B cell (primary cell): Measurements from ENCODE around the gene FOXE3. TPM values are rescaled to one million over a fixed set of nuclear protein-coding genes. Genes with fewer than 3 reads are reported as not detected.

Experiments
- ATAC-seq: fragments of 200-7000 bp; cut with Tn5 transposase; one replicate; pipeline ENCODE4 v1.10.0; 2021; ENCODE audit warnings: low read depth, mild to moderate bottlenecking, moderate number of reproducible peaks, moderate library complexity
- CTCF ChIA-PET: fragments of 350-600 bp; sonication (Branson Sonifier 250); formaldehyde crosslinking; loops from one replicate; lab custom pipeline; 2021; ENCODE audit warnings: antibody characterized with exemption, inconsistent platforms; lab: Charles Lee
- POLR2A ChIA-PET: fragments of 350-600 bp; sonication (Branson Sonifier 250); formaldehyde crosslinking; loops from one replicate; lab custom pipeline; 2021; ENCODE audit warnings: antibody characterized with exemption; lab: Charles Lee
- DNase-seq: peaks from one replicate; pipeline ENCODE4 v3.0.0; 2013
- H2AFZ ChIP-seq: 2 replicates; pipeline ENCODE4 v1.6.1; 2012; ENCODE audit warnings: mild to moderate bottlenecking, low read depth, low read length; ENCODE audit not compliant: insufficient read depth, poor library complexity, severe bottlenecking
- H3K27ac ChIP-seq, 2 donors: 1 replicate in 1 of 2; 2 replicates in 1 of 2; pipeline ENCODE4 v1.5.1; 2012 to 2013; ENCODE audit warnings: low read length in 2 of 2, mild to moderate bottlenecking in 2 of 2, moderate library complexity in 1 of 2
- H3K27me3 ChIP-seq, 4 experiments: fragments of 200-600 bp in 1 of 4; sonication (generic) in 1 of 4; replicated peaks in 1 of 4; 1 replicate in 2 of 4; 2 replicates in 2 of 4; pipeline versions ENCODE4 v1.6.1 to v1.7.0; 2013 to 2016; ENCODE audit warnings: low read length in 3 of 4, mild to moderate bottlenecking in 2 of 4, mixed read lengths in 1 of 4, moderate library complexity in 1 of 4; ENCODE audit not compliant: insufficient read depth in 4 of 4, control insufficient read depth in 3 of 4; ENCODE audit errors: control extremely low read depth in 1 of 4
- H3K36me3 ChIP-seq, 2 experiments: replicated peaks in 1 of 2; 1 replicate in 1 of 2; 2 replicates in 1 of 2; pipeline versions ENCODE4 v1.6.1 to v1.7.1; 2013; ENCODE audit warnings: low read length in 1 of 2; ENCODE audit not compliant: insufficient read depth in 2 of 2, control insufficient read depth in 1 of 2; ENCODE audit errors: control extremely low read depth in 1 of 2, extremely low read depth in 1 of 2
- H3K4me1 ChIP-seq, 2 donors: fragments of 200-600 bp in 1 of 2; sonication (generic) in 1 of 2; 1 replicate in 1 of 2; 2 replicates in 1 of 2; pipeline versions ENCODE4 v1.5.1 to v1.6.1; 2013 to 2017; ENCODE audit warnings: low read length in 2 of 2; ENCODE audit not compliant: control insufficient read depth in 2 of 2, insufficient read depth in 2 of 2
- H3K4me2 ChIP-seq: replicated peaks from 2 replicates; pipeline ENCODE3; 2012; ENCODE audit warnings: mild to moderate bottlenecking, low read depth, low read length; ENCODE audit not compliant: poor library complexity, severe bottlenecking
- H3K4me3 ChIP-seq, 5 experiments: fragments of 200-600 bp in 1 of 5; sonication (generic) in 1 of 5; 1 replicate in 3 of 5; 2 replicates in 2 of 5; pipeline versions ENCODE4 v1.5.1 to v1.7.0; 2011 to 2016; ENCODE audit warnings: low read length in 4 of 5, mild to moderate bottlenecking in 4 of 5, low read depth in 2 of 5, control low read depth in 1 of 5, moderate library complexity in 1 of 5; ENCODE audit not compliant: insufficient read depth in 1 of 5; ENCODE audit errors: control extremely low read depth in 1 of 5, extremely low read depth in 1 of 5
- H3K79me2 ChIP-seq: fragments of 200-600 bp; sonication (generic); one replicate; pipeline ENCODE4 v1.6.0; 2016; ENCODE audit warnings: low read length; ENCODE audit not compliant: control insufficient read depth, insufficient read depth
- H3K9ac ChIP-seq: fragments of 200-600 bp; sonication (generic); 2 replicates; pipeline ENCODE4 v1.6.1; 2017; ENCODE audit warnings: mild to moderate bottlenecking, low read length, moderate library complexity
- H3K9me3 ChIP-seq, 3 donors: one replicate each; pipeline versions ENCODE4 v1.6.1 to v1.7.1; 2013; ENCODE audit warnings: low read length in 2 of 3; ENCODE audit not compliant: control insufficient read depth in 2 of 3, insufficient read depth in 1 of 3; ENCODE audit errors: control extremely low read depth in 1 of 3
- H4K20me1 ChIP-seq: 2 replicates; pipeline ENCODE4 v1.6.0; 2012; ENCODE audit warnings: mild to moderate bottlenecking, low read length; ENCODE audit not compliant: insufficient read depth, control insufficient read depth, poor library complexity, severe bottlenecking
- H3K27ac Mint-ChIP-seq: one replicate; pipeline ENCODE4 v1.8.0; 2021; ENCODE audit warnings: mixed read lengths
- H3K27me3 Mint-ChIP-seq: one replicate; pipeline ENCODE4 v1.8.0; 2021; ENCODE audit warnings: mixed read lengths
- H3K4me1 Mint-ChIP-seq: one replicate; pipeline ENCODE4 v1.8.0; 2021; ENCODE audit warnings: mixed read lengths
- H3K4me3 Mint-ChIP-seq: one replicate; pipeline ENCODE4 v1.8.0; 2021; ENCODE audit warnings: mixed read lengths
- H3K9me3 Mint-ChIP-seq: one replicate; pipeline ENCODE4 v1.8.0; 2022; ENCODE audit warnings: mixed read lengths; ENCODE audit not compliant: insufficient read depth
- EZH2 ChIP-seq: IDR thresholded peaks from 2 replicates; pipeline ENCODE4 v1.6.1; 2012; ENCODE audit warnings: borderline replicate concordance, low read depth, mild to moderate bottlenecking, moderate library complexity, low read length; ENCODE audit not compliant: insufficient read depth, poor library complexity, severe bottlenecking
- WGBS: methylation state at CpG from one replicate; pipeline ENCODE4 v1.1.5; 2013; ENCODE audit warnings: missing lambda C conversion rate; ENCODE audit not compliant: insufficient coverage; 5-methylcytosine and 5-hydroxymethylcytosine counted together
- intact Hi-C: fragments of 100-400 bp; cut with micrococcal nuclease; formaldehyde crosslinking; loops from one replicate; pipeline ENCODE4 v1.10.0; 2022
- polyA plus RNA-seq: library from polyadenylated mRNA; depleted of rRNA; stranded (reverse); fragments of >200 nt; gene quantifications from 2 replicates; pipeline ENCODE4 v1.2.3, GENCODE V29; 2012
- total RNA-seq, 2 donors: library from RNA; stranded (reverse); fragments of 120-200 nt in 1 of 2; gene quantifications; 1 replicate in 1 of 2; 2 replicates in 1 of 2; pipeline versions ENCODE4 v1.2.3 to v1.2.4, GENCODE V29; 2013 to 2022
- TF ChIP-seq, protein P1 (sequence below): fragments of 200-600 bp; IDR thresholded peaks from one replicate; pipeline ENCODE4 v1.8.0; 2022; ENCODE audit warnings: antibody characterized with exemption, mild to moderate bottlenecking

The FOXE3 gene
- total and polyA plus RNA-seq, 2 donors (not counting 1 experiment from before 2014, with no cell fraction given): not detected

GRCh38 chr1:47382399-47382983 is 33.6 kb upstream of the FOXE3 start:
- Mint-ChIP-seq H3K4me1 (no peaks in the 10 kb centered on the region), H3K27me3 (no peaks in the 10 kb centered on the region), H3K27ac (no peak overlapping the region), H3K4me3 (no peak overlapping the region), H3K9me3 (no peaks in the 10 kb centered on the region)
- DNase-seq (no peak), ATAC-seq (no peak)
- TF ChIP-seq, protein P1, sequence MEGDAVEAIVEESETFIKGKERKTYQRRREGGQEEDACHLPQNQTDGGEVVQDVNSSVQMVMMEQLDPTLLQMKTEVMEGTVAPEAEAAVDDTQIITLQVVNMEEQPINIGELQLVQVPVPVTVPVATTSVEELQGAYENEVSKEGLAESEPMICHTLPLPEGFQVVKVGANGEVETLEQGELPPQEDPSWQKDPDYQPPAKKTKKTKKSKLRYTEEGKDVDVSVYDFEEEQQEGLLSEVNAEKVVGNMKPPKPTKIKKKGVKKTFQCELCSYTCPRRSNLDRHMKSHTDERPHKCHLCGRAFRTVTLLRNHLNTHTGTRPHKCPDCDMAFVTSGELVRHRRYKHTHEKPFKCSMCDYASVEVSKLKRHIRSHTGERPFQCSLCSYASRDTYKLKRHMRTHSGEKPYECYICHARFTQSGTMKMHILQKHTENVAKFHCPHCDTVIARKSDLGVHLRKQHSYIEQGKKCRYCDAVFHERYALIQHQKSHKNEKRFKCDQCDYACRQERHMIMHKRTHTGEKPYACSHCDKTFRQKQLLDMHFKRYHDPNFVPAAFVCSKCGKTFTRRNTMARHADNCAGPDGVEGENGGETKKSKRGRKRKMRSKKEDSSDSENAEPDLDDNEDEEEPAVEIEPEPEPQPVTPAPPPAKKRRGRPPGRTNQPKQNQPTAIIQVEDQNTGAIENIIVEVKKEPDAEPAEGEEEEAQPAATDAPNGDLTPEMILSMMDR: no peak
- no peak for TF ChIP-seq EZH2
- Histone ChIP-seq H3K27me3 (no peaks in the 10 kb centered on the region), H3K9me3 (no peaks in the 10 kb centered on the region), H3K9ac (no peak overlapping the region), H2AFZ (no peak overlapping the region), H3K4me3 (no peak overlapping the region), H3K27ac (no peak overlapping the region), H3K4me1 (no peaks in the 10 kb centered on the region), H3K4me2 (no peak overlapping the region), H4K20me1 (no peaks in the 10 kb centered on the region), H3K36me3 (peaks cover 5 to 8% of the 10 kb centered on the region in 2 experiments), H3K79me2 (no peaks in the 10 kb centered on the region)
- no CpG with 5 or more reads among the region's 3 CpGs for WGBS
- intact Hi-C loops: no loop called here
- ChIA-PET CTCF (no interaction called here), POLR2A (no interaction called here)

GRCh38 chr1:47384083-47384482 is 32.0 kb upstream of the FOXE3 start:
- Histone ChIP-seq H3K9me3 (no peaks in the 10 kb centered on the region), H3K4me1 (no peaks in the 10 kb centered on the region), H3K27me3 (no peaks in the 10 kb centered on the region), H3K4me2 (no peak overlapping the region), H3K27ac (no peak overlapping the region), H3K36me3 (peaks cover 2 to 5% of the 10 kb centered on the region in 2 experiments), H4K20me1 (no peaks in the 10 kb centered on the region), H3K9ac (no peak overlapping the region), H3K4me3 (no peak overlapping the region), H3K79me2 (no peaks in the 10 kb centered on the region), H2AFZ (no peak overlapping the region)
- Mint-ChIP-seq H3K4me1 (no peaks in the 10 kb centered on the region), H3K4me3 (no peak overlapping the region), H3K9me3 (no peaks in the 10 kb centered on the region), H3K27me3 (no peaks in the 10 kb centered on the region), H3K27ac (no peak overlapping the region)
- TF ChIP-seq, protein P1: no peak
- no peak for TF ChIP-seq EZH2
- no CpG with 5 or more reads among the region's 3 CpGs for WGBS
- DNase-seq: no peak
- ChIA-PET POLR2A (no interaction called here), CTCF (interaction anchor here (1.0 kb wide), 1 partner anchor 326 kb away, joined by 3 read pairs; no protein-coding TSS in a partner anchor)
- intact Hi-C loops: no loop called here
- no peak for ATAC-seq
